Measurements from ENCODE around the gene PDE10A.

- TF ChIP-seq CTCF (IDR thresholded peaks at IDR 0.05; ENCODE audit: low read length) = no peak
- TF ChIP-seq EZH2 (IDR thresholded peaks at IDR 0.05; ENCODE audit: borderline replicate concordance, low read length) = no peak
Observed at GRCh38 chr6:165599121-165599520, 63.9 kb downstream of the PDE10A start.

Measured in OCI-LY1 (cell line).